HG02943 (cell line): ENCODE results near the gene NFATC1.
"Not testable (repeated sequence)": the region's sequence is repeated elsewhere in the genome, so short reads cannot be mapped to it uniquely, and the experiment has no call there.

Source experiments
- ATAC-seq: cut with Tn5 transposase; IDR thresholded peaks from one replicate; pipeline ENCODE4 v1.9.1; 2021; ENCODE audit warnings: mild to moderate bottlenecking, low read depth, moderate library complexity; ENCODE audit not compliant: unreplicated experiment

The NFATC1 gene

GRCh38 chr18:79374408-79375171, 21.1 kb upstream of the NFATC1 start:
- peak; percentile 71 for ATAC-seq

GRCh38 chr18:79375441-79376154, 20.1 kb upstream of the NFATC1 start:
- ATAC-seq = no peak

DNA sequence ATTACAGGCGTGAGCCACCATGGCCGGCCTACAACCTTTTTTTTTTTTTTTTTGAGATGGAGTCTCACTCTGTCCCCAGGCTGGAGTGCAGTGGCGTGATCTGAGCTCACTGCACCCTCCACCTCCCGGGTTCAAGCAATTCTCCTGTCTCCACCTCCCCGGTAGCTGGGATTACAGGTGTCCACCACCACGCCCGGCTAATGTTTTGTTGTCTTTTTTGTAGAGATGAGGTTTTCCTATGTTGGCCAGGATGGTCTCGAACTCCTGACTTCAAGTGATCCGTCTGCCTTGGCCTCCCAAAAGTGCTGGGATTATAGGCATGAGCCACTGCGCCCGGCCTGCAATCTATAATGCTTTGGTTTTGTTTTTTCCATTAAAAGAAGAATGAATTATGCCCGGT, 19.1 kb upstream of the NFATC1 start:
- not testable (repeated sequence) for ATAC-seq

- ATAC-seq = no peak
Measured at GRCh38 chr18:79377187-79377891, 18.4 kb upstream of the NFATC1 start.

- ATAC-seq = peak; percentile 63
Measured at GRCh38 chr18:79378536-79379250, 17.0 kb upstream of the NFATC1 start.

DNA sequence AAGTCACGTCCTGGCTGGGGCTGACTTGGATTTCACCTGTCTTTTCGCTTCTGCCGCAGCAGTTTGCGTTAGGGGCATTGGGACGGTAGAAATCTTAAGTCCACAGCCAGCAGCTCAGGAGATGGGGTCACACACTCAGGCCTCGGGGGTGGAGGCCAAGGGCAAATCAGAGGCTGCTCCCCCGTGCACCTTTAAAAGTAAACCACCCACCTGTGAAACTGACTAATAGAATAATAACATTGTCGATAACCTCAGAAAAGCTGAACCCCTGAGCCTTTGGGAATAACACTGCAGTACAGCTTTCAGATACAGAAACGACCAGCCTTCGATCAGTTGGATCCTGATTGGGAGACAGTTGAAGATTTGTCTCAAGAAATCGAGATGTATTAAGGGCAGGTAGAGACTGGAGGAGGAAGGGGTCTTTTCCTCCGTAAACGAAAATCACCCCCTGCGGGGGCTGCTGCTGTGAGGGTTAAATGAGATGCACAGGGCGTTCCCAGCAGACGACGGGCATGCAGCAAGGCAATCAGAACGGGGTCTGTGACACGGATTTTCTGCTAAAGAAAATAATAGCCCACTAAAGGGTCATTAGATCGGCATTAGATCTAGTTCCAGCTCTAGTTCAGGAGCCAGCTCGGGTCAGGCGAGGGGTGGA, 16.4 kb upstream of the NFATC1 start:
- ATAC-seq = no peak

DNA sequence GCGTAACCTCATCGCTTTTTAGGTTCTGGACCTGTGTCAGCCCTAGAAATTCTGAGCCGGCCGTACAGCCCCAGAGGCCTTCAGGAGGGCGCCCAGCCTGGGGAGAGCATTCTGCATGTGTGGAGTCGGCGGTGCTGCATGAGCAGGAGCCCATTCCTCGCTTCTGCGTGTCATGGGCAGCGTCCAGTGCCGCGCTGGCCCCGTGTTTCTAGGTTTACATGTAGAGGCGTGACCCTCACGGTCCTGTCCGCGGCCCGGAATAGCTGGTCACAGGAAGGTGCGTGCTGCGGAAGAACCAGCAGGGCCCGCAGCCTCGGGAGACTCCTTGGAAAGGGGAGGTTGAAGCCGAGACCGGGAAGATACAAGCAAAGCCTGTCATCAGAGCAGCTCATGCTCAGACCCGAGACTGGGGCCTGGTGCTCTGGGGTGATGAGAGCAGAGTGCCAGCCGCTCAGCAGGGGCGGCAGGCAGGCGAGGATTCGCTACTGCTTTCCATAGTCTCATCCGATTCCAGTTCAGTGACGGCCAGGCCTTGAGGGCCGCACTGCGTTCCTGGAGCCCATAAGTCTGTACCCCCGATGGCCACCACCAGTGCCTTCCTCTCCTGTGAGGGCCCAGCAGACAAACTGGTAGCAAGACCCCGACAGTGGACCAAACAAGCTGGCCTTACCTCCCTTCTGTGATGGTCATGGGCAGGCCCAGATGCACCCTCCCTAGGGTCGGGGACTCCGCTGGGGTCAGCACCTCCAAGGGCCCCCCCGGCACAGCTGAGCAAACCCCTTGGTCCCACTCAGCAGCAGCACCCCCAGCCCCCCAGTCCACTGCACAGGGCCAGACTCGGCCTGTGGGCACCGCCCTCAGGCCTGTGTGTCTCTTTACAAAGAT, 15.6 kb upstream of the NFATC1 start:
- no peak for ATAC-seq

DNA sequence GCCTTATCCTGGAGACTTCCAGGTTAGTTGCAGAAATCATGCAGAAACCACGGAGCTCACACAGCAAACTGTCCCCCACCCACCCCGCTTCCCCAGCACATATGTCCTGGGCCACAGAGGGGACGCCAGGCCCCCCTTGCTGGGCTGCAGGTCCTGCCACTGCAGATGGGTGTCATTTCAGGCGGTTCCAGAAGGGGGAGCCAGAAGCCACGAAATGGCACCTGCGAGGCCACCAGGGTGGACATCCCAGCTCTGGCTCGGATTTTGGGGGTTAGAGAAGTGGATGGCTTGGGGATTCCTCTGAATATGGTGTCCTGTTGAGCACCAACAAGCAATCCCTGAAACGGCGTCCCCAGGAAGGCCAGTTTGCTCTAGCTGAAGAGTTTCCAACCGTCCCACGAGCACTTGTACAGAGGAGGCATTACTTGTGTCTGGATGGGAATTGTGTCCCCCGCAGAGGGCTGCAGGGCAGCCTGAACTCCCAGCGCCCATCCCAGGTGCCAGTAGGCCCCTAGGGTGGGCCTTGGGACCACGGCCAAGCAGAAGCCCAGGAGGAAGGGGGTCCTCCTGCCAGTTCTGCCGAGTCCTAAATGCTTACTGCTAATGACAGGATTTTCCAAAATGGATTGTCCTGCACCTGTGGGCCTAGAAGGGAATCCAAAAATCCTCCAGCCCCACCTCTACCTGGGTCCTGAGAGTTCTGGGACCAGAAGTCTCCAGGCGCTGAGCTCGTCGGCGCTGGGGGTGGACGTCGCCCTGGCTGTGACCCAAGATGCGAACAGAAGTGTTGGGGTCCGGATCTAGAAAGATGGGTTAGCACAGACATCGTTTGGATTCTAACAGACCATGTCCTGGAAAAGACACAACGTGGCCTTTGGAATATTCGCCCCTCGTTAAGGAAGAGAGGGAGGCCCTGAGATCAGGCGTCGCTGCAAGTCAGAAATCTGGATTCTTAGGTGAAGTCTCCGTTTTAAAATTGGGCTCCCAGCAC, 14.6 kb upstream of the NFATC1 start:
- no peak for ATAC-seq

DNA sequence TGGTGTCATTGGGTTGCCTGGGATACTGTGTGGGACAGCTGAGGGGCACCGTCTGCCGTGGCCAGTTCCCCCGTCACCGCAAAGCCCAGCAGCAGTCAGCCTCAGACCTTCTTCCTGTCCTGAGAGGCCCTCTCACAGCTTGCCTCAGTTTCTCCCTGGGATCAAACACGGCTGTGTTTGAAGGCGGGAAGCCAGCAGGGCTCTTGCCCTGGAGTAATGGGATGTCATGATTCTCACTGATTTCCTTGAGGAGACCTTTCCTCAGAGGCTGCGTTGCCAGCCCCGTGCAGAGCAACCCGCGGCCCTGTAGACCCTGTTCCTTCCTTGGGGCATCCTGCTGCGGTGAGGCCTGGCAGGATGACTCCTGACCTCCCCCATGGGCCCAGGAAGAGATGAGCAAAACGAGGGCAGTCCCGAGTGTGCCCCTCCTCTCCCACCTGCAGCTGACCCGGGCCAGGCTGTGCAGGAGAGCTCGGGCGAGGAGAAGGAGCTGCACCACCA, 13.9 kb upstream of the NFATC1 start:
- no peak for ATAC-seq

GRCh38 chr18:79382681-79383387, 12.9 kb upstream of the NFATC1 start:
- ATAC-seq = no peak

GRCh38 chr18:79383388-79384056, 12.2 kb upstream of the NFATC1 start:
- ATAC-seq = no peak

GRCh38 chr18:79384151-79384807, 11.5 kb upstream of the NFATC1 start:
- ATAC-seq = no peak

DNA sequence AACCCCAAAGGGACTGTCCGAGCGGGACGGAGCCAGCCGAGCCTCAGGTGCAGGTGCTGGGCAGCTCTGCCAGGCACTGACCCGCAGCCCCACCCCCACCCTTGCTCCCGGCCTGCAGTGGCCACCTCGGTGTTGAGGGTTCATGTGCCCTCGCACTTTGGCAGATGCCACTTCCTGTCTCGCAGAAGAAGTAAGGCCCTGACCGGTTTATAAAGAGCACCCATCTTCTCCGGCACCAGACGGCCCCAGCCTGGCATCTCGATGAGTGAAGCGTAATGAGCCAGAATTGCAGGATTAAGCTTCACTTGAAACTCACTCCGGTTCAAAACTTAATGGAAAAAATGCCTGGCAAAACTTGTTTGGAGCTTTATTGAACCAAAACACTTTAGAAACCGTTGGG, 10.9 kb upstream of the NFATC1 start:
- ATAC-seq = no peak

DNA sequence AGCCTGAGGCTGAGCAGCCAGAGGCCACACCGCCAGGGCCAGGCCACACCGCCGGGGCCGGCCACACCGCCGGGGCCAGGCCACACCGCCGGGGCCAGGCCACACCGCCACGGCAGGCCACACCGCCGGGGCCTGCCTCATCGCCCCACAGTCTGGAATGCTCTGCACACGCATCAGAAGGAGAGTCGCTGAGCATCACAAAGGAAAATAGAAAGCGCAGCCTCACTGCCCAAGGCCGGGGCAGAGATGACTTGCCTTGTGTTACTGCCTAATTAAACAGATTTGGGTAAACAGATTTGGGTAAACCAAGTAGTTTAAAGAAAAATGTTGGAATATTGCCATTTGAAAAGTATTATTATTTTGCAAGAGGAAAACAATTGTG, 10.4 kb upstream of the NFATC1 start:
- no peak for ATAC-seq

DNA sequence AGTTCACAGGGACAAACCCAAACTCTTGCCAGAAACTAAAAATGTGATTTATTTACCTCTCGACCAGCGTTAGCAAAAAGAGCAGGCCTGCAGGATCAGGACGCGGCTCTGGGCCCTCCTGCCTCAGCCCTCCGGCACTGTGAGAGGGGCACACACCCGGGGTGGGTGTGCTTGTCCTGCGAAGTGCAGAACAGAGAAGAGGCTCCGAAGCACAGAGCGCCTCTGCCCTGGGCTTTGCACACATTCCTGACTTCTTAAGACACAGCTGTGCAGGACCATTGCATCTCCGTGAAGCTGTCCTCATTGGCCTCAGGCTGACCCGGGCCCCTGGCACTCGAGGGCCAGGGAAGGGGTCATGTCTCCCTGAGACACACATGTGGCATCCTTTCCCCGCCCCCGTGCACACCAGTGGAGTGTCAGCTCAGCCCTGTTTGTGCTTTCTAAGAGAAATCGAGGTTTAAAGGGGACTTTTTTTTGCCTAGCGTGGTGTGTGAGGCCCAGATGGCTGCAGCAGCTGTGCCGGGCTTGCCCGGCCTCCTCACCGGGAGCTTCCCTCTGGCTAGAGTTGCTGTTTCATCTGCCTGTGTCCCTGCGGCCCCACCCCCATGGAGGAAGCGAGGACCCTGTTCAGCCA, 9.9 kb upstream of the NFATC1 start:
- no peak for ATAC-seq

DNA sequence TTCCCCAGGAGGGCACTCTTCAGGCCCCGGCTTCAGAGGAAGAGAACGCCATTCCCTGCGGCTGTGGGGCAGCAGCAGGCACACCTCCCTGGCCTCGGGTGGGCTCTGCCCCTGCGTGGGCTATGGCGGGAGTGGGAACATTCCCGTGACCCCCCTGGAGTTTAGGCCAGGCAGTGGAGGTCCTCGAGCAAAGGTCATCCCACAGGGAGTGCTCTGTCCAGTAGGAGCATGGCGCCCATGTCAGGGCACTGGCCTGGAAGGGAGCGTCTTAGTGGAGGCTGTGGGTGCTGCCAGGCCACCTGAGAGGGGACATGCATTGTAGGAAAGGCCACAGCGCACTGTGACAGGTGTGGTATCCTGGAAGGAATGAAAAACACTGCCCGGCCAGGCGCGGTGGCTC, 9.2 kb upstream of the NFATC1 start:
- no peak for ATAC-seq
